GM19397 (cell line): ENCODE results near the gene NEDD4L.

Experiments used
- ATAC-seq: cut with Tn5 transposase; IDR thresholded peaks from one replicate; pipeline ENCODE4 v1.9.1; 2021; ENCODE audit warnings: mild to moderate bottlenecking, moderate library complexity; ENCODE audit not compliant: unreplicated experiment

The NEDD4L gene

DNA sequence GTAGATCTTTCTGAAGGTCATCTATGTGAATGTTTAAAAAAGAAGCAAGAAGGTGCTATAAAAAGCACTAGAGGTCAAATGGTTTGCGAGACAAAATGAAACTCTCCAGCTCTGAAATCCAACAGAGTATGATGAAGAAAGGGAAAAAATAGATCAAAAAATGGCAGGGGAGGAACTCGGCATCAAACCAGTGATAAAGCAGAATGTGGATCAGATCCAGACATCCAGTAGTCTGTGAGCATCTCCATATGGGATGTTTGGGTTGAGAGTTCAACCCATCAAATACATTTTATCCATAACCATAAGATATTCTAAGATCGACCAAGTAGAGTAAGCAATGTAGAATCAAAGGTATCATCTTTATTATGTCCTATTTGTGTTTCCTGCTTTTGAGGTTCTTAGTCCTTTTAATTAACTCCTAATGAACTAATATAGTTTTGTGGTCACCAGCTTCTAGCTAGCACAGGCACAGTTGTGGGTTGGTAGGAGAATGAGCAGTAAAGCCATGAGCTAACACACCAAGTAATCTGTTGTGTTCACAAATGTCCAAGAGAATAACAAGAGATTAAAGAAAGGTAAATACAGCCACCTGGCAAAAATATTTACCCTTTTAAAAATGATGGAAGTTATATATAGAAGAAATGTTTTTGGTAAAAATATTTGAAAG lies 160.9 kb downstream of the NEDD4L start:
- no peak for ATAC-seq

DNA sequence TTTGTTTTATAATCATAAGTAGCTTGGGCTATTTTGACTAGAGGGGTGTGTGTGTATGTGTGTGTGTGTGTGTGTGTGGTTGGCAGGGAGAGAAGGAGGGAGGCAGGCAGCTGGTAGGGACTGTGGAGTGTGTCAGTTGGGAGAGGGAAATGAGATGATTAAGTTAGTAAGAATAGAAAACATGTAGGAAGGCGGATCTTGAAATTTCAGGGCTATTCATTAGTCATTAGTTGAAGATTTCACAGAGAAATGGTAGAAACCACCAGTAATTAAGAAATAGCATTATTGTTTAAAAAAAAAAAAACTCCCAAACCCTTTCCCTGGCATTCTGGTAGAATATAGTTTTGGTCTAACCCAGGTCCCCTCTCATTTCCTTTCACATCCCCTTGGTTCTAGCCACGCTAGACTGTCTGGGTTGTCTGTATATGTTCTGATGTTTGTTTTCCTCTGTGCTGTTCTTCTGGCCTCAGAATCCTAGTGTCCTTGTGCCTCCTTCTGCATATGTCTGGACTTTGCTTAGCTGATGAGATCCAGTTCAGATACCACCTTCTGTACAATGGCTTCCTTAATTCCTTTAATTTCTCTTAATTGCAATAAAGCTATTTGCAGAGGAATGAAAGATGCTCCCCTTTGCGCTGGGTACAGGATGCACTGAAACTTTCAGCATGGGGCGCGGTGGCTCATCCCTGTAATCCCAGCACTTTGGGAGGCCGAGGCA lies 161.6 kb downstream of the NEDD4L start:
- no peak for ATAC-seq

DNA sequence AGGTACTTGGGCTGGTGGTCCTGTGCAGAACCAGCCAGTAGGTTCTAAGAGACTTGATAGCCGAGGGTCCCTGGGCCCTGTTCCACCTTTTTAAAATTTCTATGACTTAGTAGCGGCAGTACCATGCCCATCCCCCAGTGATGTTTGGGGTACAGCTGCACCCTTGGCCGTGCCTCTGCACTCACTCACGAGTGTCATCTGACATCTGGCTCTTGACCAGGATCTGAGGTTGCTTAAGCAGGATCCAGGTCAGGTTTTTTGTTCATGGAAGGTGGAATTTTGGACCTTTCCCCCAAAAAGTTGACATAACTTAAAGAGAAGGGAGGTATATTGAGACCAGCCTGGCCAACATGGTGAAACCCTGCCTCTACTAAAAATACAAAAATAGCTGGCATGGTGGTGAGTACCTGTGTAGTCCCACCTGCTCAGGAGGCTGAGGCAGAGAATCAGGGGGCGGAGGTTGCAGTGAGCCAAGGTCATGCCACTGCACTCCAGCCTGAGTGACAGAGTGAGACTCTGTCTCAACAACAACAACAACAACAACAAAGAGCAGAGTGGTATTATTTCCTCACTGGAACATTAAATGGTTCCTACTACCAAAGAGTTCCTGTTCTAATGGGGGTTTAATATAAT lies 163.6 kb downstream of the NEDD4L start:
- no peak for ATAC-seq

DNA sequence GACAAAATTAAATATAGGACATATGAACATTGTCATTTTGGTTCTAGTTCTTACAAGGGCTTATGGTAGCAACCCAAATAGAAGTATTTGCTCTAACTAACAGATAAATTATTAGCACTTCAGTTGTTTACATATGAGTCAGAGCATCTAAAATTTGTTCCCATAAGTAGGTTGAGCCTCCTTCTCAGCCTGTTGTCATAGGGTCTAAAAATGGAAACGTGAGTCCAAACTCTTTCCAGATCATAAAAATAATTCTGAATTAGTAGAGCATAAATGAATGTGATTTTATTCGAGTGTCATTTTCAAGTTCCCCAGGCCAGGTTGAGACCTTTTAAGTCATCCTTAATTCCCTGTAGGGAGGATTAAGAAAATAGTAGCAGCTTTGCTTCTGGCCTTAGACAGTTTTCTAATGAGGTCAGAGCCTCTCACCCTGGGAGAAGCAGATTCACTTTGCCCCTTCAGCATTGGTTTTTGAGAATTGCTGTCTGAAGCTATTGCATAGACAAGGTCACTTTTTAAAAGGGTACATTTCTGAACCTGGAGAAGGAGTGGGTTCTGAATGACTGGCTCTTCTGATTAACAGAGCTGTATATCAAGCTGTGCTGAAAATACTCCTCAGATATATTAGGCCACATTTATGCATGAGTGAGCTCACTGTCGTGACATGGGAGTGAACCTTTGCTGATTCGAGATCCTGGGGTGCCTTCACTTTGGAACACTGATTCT lies 164.3 kb downstream of the NEDD4L start:
- ATAC-seq, result no peak

DNA sequence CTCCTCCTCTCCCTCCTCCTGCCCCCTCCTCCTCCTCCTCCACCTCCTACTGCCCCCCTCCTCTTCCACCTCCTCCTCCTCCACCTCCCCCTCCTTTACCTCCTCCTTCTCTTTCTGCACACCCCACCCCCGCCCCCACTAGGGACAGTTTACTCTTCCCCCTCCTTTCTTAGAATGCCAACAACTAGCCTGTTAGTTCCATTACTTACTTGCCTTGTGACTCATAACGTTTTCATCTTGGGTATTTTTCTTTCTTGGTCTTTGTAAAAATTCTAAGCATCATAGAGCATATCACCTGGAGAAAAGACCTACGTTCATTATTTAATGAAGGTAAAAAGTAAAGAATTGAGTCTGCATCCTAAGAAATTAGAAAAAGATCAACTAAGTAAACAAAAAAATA lies 165.3 kb downstream of the NEDD4L start:
- no peak for ATAC-seq

DNA sequence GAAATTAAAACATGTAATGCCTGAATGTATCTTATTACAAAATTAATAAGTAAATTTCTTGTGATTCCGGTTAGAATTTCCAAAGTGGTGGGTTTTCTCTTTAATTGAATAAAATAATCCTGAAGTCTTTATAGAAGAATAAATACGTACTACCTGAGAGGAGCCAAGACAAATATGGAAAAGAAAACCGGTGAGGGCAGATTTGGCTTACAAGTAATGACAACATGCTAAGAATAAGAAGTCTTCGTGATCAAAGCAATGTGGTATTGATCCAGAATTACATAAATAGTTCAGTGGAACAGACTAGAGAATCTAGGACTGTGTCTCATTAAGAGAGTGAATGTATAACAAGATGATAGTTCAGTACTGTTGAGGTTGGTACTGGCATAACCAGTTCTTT lies 167.5 kb downstream of the NEDD4L start:
- ATAC-seq, result no peak

DNA sequence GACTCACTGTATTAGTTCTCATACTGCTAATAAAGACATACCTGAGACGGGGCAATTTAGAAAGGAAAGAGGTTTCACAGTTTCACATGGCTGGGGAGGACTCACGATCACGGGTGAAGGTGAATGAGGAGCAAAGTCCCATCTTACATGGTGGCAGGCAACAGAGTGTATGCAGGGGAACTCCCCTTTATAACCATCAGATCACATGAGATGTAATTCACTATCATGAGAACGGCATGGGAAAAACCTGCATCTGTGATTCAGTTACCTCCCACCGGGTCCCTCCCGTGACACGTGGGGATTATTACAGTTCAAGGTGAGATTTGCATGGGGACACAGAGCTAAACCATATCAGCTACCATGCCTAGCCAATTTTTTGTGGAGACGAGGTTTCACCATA lies 168.2 kb downstream of the NEDD4L start:
- no peak for ATAC-seq

DNA sequence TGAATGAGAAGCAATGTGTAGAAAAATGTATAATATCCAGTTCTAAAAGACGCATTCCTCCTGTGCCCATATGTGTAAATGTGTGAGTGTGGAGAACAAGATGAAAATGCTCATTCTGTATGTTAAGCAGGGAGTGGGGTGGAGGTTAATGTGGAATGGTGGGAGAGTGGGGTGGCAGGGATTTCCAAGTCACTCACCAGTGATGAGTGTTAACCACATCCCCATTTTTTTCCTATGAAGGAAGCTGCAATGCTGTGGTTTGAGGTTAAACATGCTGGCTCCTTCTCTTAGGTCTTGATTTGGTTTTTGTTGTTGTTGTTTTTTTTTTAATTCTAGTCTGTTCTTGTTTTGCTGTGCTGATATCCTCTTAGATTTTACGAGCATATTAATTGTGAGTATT lies 169.4 kb downstream of the NEDD4L start:
- no peak for ATAC-seq

DNA sequence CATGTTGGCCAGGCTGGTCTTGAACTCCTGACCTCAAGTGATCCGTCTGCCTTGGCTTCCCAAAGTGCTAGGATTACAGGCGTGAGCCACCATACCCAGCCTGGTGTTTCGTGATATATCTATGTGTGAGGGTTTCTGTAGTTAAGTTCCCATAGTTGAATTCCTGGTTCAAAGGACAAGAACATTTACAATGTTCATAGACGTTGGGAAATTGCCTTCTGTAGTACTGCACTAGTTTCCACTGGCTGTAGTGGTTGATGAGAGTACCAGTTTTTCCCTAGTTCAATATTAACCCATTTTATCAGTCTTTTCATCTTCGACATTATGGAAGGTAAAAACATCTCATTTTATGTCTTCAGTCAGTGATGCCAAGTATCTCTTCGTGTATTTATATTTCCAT lies 171.0 kb downstream of the NEDD4L start:
- ATAC-seq, result no peak

DNA sequence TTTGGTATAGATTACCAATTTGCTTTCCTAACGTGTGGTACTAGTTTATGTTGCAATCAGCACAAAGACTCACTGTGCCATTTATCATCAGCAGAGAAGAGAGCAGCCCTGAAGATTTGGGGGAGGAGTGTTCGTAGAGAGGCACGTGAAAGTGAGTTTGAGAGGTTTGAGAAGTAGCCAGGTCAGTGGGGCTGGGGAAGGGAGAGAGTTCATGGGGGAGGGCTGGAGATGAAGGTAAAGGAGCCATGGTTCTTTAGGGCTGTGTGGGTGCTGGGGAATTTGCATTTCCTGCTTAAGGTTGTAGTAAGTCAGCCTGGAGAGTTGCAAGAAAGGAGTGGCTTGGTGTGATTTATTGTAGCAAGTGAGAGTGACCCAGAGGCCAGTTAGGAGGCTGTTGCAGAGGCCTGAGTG lies 172.1 kb downstream of the NEDD4L start:
- no peak for ATAC-seq

DNA sequence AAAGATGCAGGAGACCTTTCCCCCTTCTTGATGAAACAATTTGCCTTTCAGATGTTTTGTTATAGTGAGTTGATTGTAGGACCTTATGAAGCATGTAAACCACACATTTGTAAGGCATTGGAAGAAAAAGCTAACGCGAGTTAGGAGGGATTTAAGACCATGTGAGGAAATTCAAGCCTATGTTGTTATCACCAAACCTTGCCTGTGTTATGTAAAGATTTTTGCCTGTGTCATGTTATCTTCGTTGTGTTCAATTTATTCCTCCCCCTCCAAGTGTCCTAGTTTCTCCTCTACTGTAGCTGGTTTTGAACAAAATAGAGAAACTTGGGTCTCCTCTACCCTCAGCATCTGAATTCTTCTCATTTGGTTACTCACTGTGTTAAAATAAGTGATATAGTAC lies 173.0 kb downstream of the NEDD4L start:
- no peak for ATAC-seq

DNA sequence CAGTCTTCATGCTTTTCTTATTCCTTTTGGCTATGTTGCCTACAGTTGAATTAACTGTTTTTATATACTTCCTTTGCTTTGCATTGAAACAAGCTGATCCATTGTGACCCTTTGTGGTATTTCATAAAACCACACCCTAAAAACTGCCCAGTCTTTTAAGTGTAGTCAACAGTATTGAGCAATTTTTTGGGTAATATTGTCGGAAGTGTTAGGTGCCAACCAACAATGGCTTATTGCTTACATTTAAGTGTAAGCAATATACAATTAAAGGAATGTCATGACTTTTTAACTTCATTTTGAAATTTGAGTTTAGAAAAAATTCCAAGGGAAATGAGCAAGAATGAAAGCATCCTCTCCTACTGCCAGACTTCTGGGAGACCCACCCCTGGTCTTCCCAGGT lies 174.1 kb downstream of the NEDD4L start:
- ATAC-seq, result no peak

DNA sequence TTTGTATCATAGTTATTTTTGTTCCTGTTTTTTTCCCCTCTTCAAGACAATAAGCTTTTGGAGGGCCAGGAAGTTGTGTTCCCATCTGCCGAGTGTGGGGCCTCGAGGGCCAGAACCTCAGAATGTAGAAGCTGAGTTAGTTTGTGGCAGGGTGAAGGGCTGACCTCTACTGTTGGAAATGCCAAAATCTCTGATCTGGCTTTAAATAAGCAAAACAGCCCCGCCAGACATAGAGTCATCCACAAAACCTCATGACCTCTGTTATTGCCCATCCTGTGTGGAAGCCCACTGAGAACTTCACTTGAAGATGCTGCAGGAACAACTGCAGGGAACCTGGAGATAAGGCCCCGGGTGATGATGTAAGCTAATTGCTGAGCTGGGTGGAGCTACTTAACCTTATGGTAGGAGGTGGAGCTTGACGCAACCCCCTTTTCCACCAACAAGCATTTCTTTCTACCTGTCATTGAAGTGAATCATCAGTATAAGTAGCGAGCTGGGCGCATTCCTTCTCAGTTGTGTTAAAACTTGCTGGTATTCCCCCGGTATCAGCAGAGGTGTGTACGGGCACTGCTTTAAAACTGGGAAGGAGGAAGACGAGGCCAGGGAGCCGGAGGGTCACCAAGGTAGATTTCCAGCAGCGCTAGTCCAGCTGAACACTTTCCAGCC lies 177.2 kb downstream of the NEDD4L start:
- no peak for ATAC-seq

DNA sequence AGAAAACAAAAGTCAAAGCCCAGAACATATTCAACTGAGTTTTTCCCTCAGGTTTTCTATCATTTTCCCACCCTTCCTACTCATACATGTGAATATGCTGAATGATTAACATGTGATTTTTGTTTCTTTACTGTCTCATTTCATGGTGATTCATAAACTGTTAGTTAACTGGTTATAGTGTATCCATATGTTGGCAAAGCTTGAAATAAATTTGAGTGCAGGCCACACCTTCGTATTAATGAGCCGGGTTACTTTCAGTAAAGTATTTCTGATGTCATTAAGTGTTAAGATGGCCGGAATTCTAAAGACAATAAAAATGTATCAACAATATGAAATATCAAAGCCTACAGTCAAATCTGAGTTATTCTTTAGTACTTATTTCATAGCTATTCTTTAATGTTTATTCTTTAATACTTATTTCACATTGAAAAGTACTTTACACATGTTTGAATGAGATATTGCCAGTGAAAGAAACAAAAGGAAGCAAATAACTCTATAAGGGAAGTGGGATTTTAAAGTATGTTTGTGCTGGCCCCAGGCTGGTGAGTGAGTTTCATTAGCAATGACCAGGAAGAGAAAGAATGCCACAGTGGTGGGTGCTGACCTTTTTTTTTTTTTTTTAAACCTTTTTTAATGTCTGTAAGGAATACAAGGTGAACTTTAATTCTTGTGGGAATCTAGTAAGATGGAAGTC lies 178.6 kb downstream of the NEDD4L start:
- ATAC-seq, result no peak

DNA sequence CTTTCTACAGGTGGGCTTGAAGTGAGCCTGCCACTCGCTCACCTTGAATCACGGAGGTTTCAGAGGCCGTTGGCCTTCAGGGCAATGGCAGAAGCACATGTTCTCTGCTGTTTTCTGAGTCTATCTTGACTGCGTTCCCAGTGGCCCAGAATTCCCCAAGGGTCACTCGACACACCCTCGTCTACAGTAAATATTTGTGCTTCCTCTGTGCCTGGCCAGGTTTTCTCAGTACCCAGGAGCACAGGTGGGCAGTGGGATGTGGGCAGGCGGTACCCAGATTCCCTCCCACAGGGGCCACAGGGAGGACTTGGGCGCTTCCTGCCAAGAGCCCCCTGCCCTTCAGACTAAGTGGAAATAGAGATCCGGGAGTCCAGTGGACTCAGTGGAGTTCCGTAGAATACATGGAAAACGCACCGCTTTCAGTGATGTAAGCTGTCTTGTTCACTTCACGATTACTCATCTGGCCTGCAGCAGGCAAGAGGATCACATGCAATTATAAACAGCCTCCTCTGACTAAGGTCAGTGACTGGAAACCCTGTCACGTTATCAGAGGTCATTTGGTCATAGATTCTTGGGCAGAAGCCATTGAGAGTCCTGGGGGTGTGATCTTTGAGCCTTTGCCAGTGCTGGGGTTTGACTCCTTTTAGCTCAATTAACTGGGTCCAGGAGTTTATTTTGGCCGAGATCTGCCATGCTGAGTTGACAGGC lies 179.8 kb downstream of the NEDD4L start:
- ATAC-seq, result no peak

DNA sequence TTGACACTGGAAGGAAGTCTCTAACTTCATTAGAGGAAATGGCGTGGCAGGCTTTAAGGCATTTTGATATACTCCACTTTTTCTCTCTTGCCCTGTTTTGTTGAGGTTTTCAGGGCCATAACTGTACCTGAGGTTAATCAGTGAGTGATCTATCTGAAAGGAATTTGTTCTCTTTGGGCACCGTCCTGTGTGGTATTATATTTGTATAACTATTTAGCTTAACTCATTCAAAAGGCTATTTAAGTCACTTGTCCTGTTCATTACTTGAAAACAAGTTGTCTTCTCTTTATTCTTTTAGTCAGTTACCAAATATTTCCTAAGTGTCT lies 180.4 kb downstream of the NEDD4L start:
- ATAC-seq, result no peak

DNA sequence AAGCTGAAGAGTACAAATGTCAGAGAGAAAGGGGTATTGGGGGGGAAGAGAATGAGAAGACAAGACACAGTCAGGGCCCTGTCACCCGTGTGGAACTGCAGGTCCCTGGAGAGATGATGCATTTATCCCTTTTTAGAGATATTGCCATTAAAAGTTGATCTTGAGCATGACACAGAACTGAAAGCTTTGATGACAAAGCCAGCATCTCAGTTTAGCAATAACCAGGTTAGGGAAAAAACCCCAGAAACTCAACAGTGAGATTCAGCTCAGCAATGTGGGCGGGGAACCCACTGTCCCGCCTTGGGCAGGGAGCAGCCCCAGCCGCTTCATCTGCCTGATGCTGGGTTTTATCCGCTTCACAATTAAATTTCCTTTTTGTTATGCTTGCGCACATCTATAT lies 181.1 kb downstream of the NEDD4L start:
- ATAC-seq, result peak; percentile 79

DNA sequence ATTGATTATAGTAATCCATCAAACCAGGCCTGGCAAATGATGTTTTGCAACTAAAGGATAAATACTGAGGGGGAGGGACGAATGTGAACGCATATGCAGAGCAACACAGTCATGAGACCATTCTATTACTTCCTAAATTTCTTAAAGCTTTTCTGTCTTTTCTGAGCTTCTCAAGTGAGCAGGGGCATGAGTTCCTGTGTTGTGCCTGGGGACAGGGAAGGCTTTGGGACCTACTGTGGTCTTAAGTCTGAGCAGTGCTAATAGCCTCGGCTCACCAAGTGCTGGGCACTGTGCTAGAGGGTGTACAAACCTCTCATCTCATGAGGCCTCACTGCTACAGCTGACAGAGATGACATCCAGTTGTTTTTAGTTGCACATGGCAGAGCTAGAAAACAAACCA lies 182.4 kb downstream of the NEDD4L start:
- no peak for ATAC-seq

DNA sequence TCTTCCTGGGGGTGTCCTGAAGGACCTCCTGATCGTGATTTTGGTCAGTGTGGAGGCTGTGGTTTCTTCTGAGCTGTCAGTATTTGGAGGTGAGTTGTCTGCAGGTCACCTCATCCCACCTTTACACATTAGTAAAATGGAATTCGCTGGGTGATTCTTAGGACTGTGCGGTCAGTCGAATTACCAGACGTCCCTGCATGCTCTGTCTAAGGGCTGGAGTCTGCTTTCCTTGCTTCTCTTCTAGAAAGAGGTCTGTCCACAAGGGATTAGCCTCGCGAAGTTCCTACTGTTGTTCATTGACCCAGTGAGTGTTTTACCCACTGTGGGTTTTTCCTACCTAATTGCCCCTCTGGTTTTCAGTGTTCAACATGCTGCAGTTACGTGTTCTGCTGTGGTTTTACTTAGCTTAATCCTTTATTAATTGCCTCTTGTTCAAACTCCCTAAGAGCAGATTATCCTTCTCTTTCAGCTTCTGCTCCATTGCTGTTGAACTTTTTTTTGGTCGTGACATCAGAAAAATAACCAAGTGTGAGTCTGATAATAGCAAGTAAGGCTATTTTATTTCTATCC lies 183.4 kb downstream of the NEDD4L start:
- ATAC-seq, result no peak

DNA sequence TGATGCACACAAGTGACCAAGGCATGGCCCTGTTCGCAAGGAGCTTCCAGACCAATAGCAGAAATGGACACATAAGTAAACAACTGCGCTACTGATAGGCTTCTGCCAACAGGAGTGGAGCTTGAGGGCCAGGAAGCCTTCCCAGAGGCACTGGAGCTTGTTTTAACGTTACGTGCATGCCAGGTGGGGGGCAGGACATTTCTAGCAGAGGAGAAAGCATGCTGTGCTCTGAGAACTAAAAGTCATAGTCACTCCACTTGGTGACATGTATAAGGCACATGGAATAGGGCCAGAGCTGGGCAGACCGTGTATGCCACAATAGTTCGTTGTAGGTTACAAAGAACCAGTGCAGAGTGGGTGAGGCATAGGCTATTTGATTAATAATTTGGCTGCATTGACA lies 184.2 kb downstream of the NEDD4L start:
- ATAC-seq, result no peak
